Cardiac septum (tissue), 1 donor: ENCODE results near the gene FXR2. TPM values are rescaled to one million over a fixed set of nuclear protein-coding genes. Genes with fewer than 3 reads are reported as not detected.
"Not testable (repeated sequence)": the region's sequence is repeated elsewhere in the genome, so short reads cannot be mapped to it uniquely, and the experiment has no call there.

Experiments
- DNase-seq: peaks from one replicate; pipeline ENCODE4 v3.0.0-alpha.2; 2020; ENCODE audit warnings: low spot score
- intact Hi-C: fragments of 100-400 bp; cut with DNase I; formaldehyde crosslinking; loops from one replicate; pipeline ENCODE4 v1.14.0; 2022
- long read RNA-seq: library from polyadenylated mRNA; unstranded; transcript quantifications from one replicate; pipeline ENCODE4 v2.0.0, GENCODE V29; 2021
- total RNA-seq: library from RNA; stranded (reverse); fragmentation: NEBNext Ultra II Directional; extraction: Animal tissue kit (Norgen Biotek cat#: 25700); gene quantifications from one replicate; pipeline ENCODE4 v1.2.1, GENCODE V29; 2021
- donor health status: DM: no; HTN: no; CAD: no.

Gene FXR2
- 83.5 TPM for total RNA-seq
- long read RNA-seq, transcript FXR2-201 (17 exons, 2,957 nt) = major isoform, 211 of 273 reads
- long read RNA-seq, partial matches to known transcripts = 33 of 273 reads
- long read RNA-seq, other reads (novel, unspliced or antisense) = 29 of 273 reads

DNA sequence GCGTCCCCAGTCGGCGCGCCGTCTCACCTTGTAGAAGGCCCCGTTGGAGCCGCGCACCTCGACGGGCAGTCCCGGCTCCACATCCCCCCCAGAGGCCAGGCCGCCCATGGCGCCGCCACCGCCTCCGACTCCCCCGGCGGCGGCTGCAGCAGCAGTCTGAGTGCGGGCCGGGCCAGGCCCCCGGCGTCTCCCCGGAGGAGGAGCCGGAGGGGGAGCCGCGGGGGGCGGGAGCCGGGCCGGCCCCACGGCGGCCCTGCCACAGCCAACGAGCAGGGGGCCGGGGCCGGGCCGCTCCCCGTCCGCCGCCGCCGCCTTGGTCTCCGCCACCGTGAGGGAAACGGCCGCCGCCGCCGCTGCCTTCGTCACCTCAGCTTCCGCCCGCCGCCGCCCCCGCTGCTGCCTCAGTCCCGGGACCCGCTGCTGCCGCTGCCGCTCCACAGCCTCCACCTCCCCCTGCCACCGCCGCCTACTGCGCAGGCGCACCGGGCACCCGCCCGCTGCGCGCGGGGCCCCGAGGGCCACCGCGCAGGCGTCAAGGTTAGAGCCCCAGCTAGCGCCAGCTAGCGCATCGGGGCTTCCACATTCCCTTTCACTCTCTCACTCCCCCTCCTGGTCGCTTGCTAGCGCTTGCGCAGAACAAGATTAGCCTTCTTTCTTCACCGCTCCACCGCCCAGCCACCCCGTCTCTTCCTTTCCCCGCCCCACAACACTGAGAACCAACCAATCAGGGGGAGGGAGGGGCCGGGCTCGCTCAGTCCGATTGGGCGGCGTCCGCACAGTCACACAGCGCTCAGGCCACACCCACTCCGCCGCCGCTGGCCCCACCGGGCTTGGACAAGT, at the start of gene FXR2:
FXR2 (minus strand) TSS at position 473 of the 840 bp plus-strand sequence; CDS start at position 108, 365 bp downstream.
- intact Hi-C loops = loop anchor here (2.0 to 5.0 kb wide), 2 partner anchors 32 to 73 kb away; partner anchors contain the start of genes MPDU1, TP53 and WRAP53

DNA sequence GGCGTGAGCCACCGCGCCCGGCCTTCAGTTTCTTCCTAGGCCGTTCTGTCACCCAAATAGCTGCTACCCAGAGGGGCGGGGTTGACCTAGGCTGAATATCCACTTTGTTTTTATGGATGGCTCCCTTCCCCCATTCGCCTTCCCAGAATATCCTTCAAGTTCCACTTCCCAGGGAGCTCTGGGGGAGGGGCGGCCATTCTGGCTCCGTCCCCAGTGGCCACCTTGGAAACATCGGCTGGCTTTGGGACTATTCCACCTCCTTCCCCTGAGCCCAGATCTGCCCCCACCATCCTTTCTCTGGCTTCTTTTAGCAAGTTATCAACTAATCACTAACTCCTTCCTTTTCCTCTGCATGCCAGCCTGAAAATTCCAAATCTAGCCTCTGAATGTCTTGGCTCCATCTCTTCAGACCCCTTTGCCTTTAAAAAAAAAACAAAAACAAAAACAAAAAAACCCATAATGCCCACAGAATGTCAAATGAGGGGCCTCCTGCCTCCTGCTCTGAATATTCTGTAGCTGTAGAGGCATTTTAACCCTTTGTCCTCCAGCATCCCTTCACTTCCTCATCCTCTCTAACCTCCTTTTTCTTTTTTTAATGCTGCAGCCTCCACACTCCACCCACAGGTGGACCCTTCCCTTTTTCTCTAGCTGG, 42.4 kb upstream of the FXR2 start:
- intact Hi-C loops = no loop called here

More for the DNA sequence above, at the start of gene FXR2:
- peak; percentile 100 for DNase-seq

DNA sequence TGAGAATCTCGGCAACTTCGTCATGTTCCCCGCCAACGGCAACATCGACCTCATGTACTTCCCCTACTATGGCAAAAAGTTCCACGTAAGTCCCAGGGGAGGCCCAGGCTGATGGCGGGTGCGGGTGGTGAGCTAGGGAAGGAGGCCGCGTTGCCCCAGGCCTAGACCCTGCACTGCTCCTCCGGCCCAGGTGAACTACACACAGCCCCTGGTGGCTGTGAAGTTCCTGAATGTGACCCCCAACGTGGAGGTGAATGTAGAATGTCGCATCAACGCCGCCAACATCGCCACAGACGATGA, 40.8 kb upstream of the FXR2 start:
- intact Hi-C loops = no loop called here
- no peak for DNase-seq

More for the DNA sequence above, 42.4 kb upstream of the FXR2 start:
- no peak for DNase-seq

DNA sequence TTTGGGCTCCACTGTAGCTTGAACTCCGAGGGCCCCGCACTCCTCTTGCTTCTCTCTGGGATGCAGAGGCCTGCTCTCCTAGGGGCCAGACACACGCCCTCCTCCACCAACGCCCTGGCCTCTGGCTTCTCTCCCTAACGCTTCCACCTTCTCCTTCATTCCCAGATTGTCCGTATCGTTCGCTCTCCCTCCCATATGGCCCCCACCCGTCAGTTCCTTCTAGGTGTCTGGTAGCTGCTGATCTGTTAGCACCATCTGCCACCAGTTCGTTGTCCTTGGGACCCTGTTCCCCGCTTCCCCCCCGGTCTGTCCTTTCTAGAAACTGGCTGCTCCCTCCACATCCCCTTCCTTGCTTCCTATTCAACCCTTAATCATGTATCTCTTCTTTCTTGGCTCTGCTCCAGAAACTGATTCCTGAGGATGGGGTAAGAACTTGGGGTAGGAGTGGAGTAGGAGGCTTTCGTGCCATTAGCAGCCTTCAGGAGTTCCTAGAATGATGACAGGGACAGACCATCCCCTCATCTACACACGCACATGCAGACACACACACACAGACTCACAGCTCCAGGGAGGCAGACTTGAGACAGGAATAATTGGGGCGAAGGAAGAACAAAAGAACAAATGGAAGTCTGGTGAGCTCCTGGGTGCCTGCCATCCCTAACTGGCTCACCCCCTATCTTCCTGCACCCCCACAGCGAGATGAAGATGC, 40.3 kb upstream of the FXR2 start:
- intact Hi-C loops = no loop called here
- DNase-seq = no peak

DNA sequence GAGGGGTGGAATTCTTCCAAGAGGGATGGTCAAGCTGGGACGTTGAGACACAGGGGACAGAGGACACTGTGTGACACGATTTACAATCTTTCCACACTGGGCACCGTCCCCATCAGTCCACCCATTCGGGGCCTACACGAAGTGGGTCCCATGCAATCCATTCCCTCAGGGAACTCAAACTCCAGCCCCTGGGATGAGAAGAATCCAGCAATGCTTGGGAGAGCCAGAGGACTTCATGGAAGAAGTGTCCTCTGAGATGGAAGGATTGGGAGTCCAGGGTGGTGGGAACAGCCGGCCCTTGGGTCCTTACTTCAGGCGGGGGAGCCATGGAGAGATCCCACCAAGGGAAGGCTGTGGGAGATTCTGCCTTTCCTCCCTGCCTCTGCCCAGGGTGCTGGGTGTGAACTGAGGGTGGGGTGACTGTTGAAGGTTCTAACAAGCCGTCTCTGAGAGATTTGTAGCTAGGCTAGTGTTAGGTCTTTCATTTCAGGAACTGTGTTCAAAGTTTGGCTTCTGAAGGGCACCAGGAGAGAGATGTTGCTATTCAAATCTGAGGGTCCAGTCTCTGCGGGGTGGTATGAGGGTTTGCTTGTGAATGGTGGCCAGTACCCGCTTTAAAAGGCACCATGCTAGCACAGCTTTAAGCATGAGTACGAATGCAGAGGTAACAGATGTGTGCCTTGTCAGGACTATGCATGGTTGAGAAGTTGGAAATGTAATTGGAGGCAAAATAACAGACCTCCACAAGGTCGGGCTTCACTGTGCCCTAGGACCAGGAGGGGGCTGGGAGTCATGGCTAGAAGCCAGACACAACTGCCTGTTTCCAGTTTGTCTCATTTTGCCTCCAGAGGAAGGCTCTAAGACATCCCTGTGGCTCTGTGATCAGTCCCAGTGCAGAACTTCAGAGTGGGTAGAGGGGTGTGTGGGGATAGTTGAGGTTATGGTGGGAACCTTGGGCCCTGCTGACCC, 38.0 kb upstream of the FXR2 start:
- intact Hi-C loops = no loop called here
- DNase-seq = no peak

DNA sequence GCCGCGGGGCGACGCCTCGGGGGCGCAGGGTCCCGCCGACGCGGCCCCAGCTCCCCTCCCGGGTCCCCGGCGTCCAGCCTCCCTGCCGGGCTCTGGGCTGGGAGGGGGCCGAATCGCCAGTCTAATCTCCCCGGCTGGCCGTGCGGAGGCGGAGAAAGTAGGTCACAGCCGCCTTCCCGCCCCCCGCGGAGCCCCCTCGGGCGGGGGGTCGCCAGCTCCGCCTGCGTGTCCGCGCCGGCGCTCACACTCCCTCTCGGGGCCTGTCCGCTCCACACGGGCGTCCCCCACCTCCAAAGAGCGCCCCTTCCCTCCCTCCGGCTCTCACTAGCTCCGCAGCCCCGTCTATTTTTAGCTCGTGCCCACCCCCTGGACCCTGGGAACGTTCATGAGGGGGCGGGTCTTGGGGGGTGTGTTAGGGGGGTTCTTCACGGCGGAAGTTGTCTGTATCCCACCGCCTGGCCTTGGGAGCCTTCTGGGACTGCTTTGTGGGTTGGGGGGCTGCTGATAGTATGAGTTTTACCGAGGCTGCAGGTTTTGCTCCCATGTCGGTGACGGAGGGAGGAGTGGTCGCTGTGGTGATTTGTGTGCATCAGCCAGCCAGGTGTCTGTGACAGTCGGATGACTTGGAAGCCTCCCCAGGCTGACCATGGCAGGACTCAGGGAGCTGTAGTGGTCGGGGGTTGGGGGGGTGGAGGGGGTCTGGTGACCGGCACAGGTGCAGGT, 37.1 kb upstream of the FXR2 start:
- intact Hi-C loops = no loop called here
- no peak for DNase-seq

DNA sequence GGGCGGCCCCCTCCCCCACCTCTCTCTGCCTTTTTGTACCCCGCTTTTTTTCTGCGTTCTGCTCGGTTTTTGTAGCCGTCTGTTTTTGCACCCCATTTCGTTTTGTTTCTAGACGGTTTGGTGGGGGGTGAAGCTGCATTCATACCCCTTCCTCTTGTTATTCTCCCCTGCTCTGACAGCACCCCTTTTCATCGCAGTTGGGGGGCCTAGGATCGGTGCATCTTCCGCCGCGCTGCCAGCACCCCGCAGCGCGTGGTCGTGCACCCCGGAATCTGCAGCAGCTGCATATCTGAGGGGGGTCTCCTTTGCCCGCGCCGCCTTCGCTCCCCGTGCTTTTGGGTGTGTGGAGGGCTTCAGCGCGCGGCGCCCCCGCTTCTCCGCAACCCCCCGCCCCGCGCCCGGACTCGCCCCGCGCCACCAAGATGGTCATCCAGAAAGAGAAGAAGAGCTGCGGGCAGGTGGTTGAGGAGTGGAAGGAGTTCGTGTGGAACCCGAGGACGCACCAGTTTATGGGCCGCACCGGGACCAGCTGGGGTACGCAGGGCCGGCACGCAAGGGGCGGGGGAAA, 36.5 kb upstream of the FXR2 start:
- intact Hi-C loops = no loop called here
- DNase-seq = no peak

DNA sequence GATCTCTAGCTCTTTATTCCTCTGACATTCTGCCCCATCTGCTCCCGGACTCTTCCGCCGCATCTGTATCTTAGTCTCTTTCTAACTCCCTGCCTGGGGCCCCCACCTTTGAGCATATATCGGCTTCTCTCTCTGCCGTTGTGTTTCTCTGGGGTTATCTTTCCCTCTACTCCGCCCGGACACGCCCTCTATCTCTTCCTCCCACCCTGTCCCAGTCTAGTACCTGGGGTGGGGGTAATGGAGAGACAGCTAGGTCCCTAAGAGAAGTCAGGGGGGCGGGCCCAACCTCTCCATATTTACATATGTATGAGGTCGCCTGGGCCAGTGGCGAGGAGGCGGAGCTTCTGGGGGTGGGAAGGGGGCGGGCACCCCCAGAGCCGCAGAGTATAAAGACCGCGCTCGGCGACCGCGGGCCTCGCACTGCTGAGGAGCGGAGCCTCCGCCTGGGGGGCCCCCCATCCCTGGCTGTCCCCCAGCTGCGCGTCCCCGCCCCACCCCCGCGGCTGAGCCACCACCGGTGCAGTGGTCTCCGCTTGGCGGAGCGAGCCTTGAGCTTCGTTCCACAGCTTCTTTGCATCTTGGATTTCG, 35.9 kb upstream of the FXR2 start, which contains the start of gene ATP1B2:
ATP1B2 (plus strand) TSS at position 418 of the 588 bp plus-strand sequence. CDS start 593 bp downstream, outside the sequence.
- no peak for DNase-seq
- intact Hi-C loops = no loop called here

DNA sequence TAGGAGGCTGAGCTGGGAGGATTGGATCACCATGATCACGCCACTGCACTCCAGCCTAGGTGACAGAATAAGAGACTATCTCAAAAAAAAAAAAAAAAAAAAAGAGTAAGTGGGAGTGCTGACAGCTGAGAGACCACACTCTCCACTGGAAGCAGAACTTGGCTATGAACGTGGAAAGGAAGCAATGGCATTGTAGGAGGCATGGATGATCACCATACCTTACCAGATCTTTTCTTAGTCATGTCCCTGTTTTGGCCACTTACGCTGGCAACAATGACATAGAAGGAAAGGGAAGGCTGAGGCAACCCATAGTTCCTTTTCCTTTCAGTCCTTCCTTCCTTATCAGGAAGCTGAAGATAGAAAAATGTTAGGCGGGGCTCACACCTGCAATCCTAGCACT, 32.3 kb upstream of the FXR2 start:
- no peak for DNase-seq
- intact Hi-C loops = no loop called here

DNA sequence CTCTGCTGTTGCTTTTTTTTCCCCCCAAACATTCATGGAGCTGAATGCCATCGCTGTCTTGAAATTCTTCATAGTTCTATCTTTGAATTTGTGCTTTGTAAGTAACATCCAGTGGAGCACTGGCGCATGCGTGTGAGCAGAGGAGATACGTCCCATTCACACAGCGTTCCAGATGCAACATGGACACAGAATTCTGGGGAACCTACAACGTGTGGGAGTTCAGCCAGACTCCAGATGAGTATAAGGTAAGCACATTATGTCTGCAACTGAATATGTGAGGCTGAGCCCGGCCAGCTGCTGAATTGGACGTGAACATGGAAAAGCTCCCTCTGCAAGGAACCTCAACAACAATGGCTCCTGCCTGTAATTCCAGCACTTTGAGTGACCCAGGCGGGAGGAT, 31.8 kb upstream of the FXR2 start:
- DNase-seq = no peak
- intact Hi-C loops = no loop called here

DNA sequence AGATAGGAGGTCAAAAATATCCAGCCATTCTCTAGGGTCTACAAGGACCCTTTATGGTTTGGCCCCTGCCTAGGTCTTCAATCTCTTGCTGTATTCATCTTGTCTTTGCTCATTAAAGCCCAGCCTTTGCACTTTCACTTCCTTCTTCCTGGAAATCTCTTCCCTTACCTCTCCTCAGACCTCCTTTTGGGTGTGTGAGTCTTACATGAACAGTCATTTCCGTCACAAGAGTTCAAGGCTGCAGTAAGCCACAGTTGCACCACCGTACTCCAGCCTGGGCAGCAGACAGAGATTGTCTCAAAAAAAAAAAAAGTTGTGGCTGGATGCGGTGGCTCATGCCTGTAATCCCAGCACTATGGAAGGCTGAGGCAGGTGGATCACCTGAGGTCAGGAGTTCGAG, 30.1 kb upstream of the FXR2 start:
- DNase-seq = no peak
- intact Hi-C loops = no loop called here

DNA sequence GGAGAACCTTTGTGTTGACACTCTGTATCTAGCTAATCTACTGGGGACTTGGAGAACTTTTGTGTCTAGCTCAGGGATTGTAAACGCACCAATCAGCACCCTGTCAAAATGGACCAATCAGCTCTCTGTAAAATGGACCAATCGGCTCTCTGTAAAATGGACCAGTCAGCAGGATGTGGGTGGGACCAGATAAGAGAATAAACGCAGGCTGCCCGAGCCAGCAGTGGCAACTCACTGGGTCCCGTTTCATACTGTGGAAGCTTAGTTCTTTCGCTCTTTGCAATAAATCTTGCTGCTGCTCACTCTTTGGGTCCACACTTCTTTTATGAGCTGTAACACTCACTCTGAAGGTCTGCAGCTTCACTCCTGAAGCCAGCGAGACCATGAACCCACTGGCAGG, 26.9 kb upstream of the FXR2 start:
- intact Hi-C loops = not testable (repeated sequence)

DNA sequence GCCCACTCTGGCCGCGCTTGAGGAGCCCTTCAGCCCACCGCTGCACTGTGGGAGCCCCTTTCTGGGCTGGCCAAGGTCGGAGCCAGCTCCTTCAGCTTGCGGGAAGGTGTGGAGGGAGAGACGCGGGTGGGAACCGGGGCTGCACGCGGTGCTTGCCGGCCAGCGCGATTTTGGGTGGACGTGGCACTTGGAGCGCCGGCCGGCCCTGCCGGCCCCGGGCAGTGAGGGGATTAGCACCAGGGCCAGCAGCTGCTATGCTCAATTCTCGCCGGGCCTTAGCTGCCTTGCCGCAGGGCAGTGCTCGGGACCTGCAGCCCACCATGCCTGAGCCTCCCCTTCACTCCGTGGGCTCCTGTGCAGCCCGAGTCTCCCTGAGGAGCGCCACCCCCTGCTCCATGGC, 26.1 kb upstream of the FXR2 start:
- intact Hi-C loops = no loop called here
- DNase-seq = no peak

More for the DNA sequence above, 26.9 kb upstream of the FXR2 start:
- DNase-seq = not testable (repeated sequence)

DNA sequence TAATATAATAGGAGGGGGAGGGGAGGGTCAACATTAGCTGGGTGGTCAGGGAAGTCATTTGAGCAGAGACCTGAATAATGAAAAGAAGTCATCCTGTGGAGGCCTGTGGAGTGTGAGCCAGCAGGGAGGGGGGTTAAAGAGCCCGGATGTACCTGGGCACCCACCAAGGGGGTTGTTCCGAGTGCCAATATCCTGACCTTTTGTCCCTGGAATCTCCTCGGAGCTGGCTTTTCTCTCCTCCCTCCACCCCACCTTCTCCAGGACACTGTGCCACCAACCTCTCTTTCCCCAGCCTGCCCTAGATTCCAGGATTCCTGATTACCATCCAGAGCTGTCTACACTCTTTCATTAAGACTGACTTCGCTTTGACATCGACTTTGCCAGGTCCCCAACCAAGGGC, 21.5 kb upstream of the FXR2 start:
- DNase-seq = no peak
- intact Hi-C loops = no loop called here

DNA sequence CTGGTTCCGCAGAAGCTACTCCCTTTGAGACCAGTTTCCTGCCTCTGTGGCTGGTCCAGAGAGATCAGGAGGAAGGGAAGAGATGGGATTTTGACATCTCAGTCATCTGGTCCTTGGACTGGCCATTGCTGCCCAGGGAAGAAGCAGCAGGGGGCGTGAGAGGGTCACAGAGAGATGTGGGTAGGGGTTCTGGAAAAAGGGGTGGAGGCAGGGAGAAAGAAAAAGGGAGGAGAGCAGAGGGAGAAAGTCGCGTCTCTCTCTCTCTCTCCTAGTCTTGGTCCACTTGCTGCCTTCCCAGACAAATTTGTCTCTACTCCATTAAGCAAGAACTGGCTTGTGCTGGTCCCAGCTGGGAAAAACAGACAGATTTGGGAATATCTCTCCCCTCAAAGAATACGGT, 19.7 kb upstream of the FXR2 start:
- DNase-seq = no peak
- intact Hi-C loops = no loop called here

DNA sequence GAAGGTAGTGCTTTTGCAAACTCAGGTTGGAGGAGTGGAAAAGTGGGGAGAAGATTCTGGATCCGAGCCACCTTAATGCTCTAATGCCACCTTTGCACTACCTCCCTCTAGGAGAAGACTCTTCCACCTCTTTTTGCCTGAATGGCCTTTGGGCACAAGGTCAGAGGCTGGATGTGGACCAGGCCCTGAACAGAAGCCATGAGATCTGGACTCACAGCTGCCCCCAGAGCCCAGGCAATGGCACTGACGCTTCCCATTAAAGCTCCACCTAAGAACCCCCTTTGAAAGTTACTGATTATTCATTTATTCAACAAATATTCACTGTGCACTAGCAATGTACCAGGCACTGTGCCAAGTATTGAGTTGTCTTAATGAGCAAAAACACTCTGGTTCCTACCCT, 18.4 kb upstream of the FXR2 start:
- intact Hi-C loops = no loop called here

DNA sequence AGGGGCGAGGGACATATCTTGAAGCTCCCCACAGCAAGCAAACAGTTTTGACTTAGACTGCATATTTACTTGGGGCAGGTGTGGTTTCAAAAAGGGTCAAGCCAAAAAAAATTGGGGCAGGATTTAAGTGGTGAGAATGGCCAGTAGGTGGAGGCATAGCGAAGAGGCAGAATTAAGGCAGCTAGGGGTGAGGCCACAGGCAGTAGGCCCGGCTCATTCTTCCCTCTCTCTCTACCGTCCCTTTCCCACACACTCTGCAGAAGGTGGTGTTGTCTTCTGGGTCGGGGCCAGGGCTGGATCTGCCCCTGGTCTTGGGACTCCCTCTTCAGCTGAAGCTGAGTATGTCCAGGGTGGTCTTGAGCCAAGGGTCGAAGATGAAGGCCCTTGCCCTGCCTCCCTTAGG, 17.8 kb upstream of the FXR2 start:
- no peak for DNase-seq
- intact Hi-C loops = no loop called here

More for the DNA sequence above, 18.4 kb upstream of the FXR2 start:
- DNase-seq = no peak
